Activated CD8-positive, alpha-beta memory T cell treated with anti-CD3 and anti-CD28 coated beads, Interleukin-2, amount 10 ng/mL, durations not matched to agents 7 days and 5 days (primary cell): ENCODE measurements around the gene CD6. TPM values are rescaled to one million over a fixed set of nuclear protein-coding genes. Genes with fewer than 3 reads are reported as not detected.
"Not testable (repeated sequence)": the region's sequence is repeated elsewhere in the genome, so short reads cannot be mapped to it uniquely, and the experiment has no call there.

ENCODE experiments used
- ATAC-seq: fragments of 150-1000 bp; cut with Tn5 transposase; one replicate; pipeline ENCODE4 v1.10.0; 2021; ENCODE audit warnings: moderate library complexity
- CTCF ChIA-PET: fragments of 350-600 bp; sonication (Branson Sonifier 250); formaldehyde crosslinking; loops from one replicate; lab custom pipeline; 2021; ENCODE audit warnings: antibody characterized with exemption; lab: Charles Lee
- DNase-seq: peaks from one replicate; pipeline ENCODE4 v3.0.0-alpha.2; 2020
- H3K27ac Mint-ChIP-seq: one replicate; pipeline ENCODE4 v1.8.0; 2021; ENCODE audit warnings: mild to moderate bottlenecking, mixed read lengths
- H3K27me3 Mint-ChIP-seq: one replicate; pipeline ENCODE4 v1.8.0; 2021; ENCODE audit warnings: mixed read lengths
- H3K36me3 Mint-ChIP-seq: one replicate; pipeline ENCODE4 v1.8.0; 2021; ENCODE audit warnings: mild to moderate bottlenecking, mixed read lengths
- H3K4me1 Mint-ChIP-seq: one replicate; pipeline ENCODE4 v1.8.0; 2021; ENCODE audit warnings: mixed read lengths
- H3K4me3 Mint-ChIP-seq: one replicate; pipeline ENCODE4 v1.8.0; 2021; ENCODE audit warnings: mild to moderate bottlenecking, moderate library complexity, mixed read lengths
- H3K9me3 Mint-ChIP-seq: one replicate; pipeline ENCODE4 v1.8.0; 2022; ENCODE audit warnings: low read depth, mixed read lengths
- total RNA-seq, 2 experiments: library from RNA; stranded (reverse); gene quantifications; one replicate each; pipeline ENCODE4 v1.2.3, GENCODE V29; 2021

CD6 gene
- total RNA-seq, 2 experiments from 2014 or later: 152 to 181 TPM

- Mint-ChIP-seq H3K27ac (no peak overlapping the region), H3K4me1 (peaks cover 65% of the 10 kb centered on the region), H3K9me3 (no peaks in the 10 kb centered on the region), H3K27me3 (no peaks in the 10 kb centered on the region), H3K4me3 (no peak overlapping the region), H3K36me3 (peaks cover 17% of the 10 kb centered on the region)
- no peak for ATAC-seq
- DNase-seq: no peak
- CTCF ChIA-PET: interaction anchor here (1.1 to 1.7 kb wide), 4 partner anchors 9 to 87 kb away, joined by 3 to 8 read pairs (median 3); no protein-coding TSS in a partner anchor
Observed at GRCh38 chr11:61056571-61056970, 85.1 kb downstream of the CD6 start.

- H3K4me1 Mint-ChIP-seq: peaks cover 69% of the 10 kb centered on the region
- H3K9me3 Mint-ChIP-seq: no peaks in the 10 kb centered on the region
- no peak for DNase-seq
- H3K4me3 Mint-ChIP-seq: no peak overlapping the region
- CTCF ChIA-PET: interaction anchor here (1.1 to 1.7 kb wide), 4 partner anchors 9 to 87 kb away, joined by 3 to 8 read pairs (median 3); no protein-coding TSS in a partner anchor
- ATAC-seq: no peak
- H3K36me3 Mint-ChIP-seq: peaks cover 17% of the 10 kb centered on the region
- H3K27ac Mint-ChIP-seq: no peak overlapping the region
- H3K27me3 Mint-ChIP-seq: no peaks in the 10 kb centered on the region
Observed at GRCh38 chr11:61056981-61057380, 85.5 kb downstream of the CD6 start.

DNA sequence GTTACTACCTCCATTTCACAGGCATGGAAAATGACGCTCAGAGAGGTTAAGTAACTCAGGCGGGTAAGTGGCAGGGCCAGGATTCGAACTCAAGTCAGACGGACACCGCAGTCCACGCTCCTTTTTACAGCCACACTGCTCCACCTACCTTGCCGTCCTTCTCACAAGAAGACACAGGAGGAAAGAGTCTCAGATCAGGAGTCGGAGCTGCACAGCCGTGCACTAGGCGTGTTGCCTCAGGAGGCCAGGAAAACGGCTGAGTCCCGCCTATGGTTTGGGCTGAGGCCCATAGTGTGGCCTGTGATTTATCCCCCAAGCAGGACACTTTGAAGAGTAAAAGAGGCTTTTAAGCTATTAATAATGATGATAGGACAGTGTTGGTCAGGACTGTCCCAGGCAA is 86.1 kb downstream of the CD6 start:
- ATAC-seq (no peak), DNase-seq (no peak)
- Mint-ChIP-seq H3K4me1 (peaks cover 70% of the 10 kb centered on the region), H3K36me3 (peaks cover 17% of the 10 kb centered on the region), H3K9me3 (no peaks in the 10 kb centered on the region), H3K27me3 (no peaks in the 10 kb centered on the region), H3K4me3 (no peak overlapping the region), H3K27ac (no peak overlapping the region)
- CTCF ChIA-PET: interaction anchor here (0.7 to 1.7 kb wide), 2 partner anchors 16 to 95 kb away, joined by 3 to 8 read pairs; no protein-coding TSS in a partner anchor

DNA sequence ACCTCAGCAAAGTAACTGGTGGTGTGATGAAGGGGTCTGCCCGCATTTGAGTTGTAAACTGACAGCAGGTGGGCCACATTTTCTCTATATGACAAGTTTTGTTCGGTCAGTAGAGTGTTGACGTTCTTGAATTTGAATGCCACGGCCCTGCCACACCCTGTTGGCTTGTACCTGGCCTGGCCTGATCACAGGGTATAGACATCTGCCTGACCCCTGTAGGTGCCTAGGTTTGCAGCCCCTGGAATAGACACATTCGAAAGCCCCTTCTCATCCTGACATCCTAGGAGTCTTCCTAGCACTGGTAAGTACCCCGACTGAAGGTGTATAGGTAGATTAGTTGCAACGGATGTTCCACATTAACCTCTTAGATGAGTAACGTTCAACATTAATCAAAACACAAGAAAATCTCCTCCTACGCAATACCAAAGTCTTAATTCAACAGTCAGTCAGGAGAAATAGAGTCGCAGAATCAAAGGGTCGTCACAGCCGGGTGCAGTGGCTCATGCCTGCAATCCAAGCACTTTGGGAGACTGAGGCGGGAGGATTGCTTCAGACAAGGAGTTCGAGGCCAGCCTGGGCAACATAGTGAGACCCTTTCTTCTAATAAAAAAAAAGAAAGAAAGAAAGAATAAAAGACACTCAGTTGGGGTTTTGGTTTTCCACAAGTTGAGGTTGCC is 87.2 kb downstream of the CD6 start:
- no peak overlapping the region for H3K27ac Mint-ChIP-seq
- no peaks in the 10 kb centered on the region for H3K9me3 Mint-ChIP-seq
- peak; percentile 37 for DNase-seq
- peaks cover 15% of the 10 kb centered on the region for H3K36me3 Mint-ChIP-seq
- H3K4me3 Mint-ChIP-seq: no peak overlapping the region
- no peak for ATAC-seq
- CTCF ChIA-PET: no interaction called here
- peaks cover 67% of the 10 kb centered on the region for H3K4me1 Mint-ChIP-seq
- no peaks in the 10 kb centered on the region for H3K27me3 Mint-ChIP-seq

- no peak for ATAC-seq
- CTCF ChIA-PET: no interaction called here
- Mint-ChIP-seq H3K27me3 (no peaks in the 10 kb centered on the region), H3K36me3 (peaks cover 11% of the 10 kb centered on the region), H3K4me1 (peaks cover 63% of the 10 kb centered on the region), H3K9me3 (no peaks in the 10 kb centered on the region), H3K27ac (peak overlapping the region; percentile 58), H3K4me3 (no peak overlapping the region)
- peak; percentile 30 for DNase-seq
Observed at GRCh38 chr11:61059260-61059752, 87.8 kb downstream of the CD6 start.

- ATAC-seq: peak; percentile 72
- no peaks in the 10 kb centered on the region for H3K27me3 Mint-ChIP-seq
- peak; percentile 85 for DNase-seq
- H3K27ac Mint-ChIP-seq: peak overlapping the region; percentile 89
- no peaks in the 10 kb centered on the region for H3K9me3 Mint-ChIP-seq
- H3K4me3 Mint-ChIP-seq: peak overlapping the region; percentile 60
- CTCF ChIA-PET: interaction anchor here (0.8 to 2.5 kb wide), 13 partner anchors 10 to 155 kb away, joined by 3 to 17 read pairs (median 4); partner anchors contain the start of genes CD6 and PRPF19
- H3K4me1 Mint-ChIP-seq: peaks cover 65% of the 10 kb centered on the region
- H3K36me3 Mint-ChIP-seq: peaks cover 13% of the 10 kb centered on the region
Observed at GRCh38 chr11:61061081-61061826, 89.8 kb downstream of the CD6 start.

DNA sequence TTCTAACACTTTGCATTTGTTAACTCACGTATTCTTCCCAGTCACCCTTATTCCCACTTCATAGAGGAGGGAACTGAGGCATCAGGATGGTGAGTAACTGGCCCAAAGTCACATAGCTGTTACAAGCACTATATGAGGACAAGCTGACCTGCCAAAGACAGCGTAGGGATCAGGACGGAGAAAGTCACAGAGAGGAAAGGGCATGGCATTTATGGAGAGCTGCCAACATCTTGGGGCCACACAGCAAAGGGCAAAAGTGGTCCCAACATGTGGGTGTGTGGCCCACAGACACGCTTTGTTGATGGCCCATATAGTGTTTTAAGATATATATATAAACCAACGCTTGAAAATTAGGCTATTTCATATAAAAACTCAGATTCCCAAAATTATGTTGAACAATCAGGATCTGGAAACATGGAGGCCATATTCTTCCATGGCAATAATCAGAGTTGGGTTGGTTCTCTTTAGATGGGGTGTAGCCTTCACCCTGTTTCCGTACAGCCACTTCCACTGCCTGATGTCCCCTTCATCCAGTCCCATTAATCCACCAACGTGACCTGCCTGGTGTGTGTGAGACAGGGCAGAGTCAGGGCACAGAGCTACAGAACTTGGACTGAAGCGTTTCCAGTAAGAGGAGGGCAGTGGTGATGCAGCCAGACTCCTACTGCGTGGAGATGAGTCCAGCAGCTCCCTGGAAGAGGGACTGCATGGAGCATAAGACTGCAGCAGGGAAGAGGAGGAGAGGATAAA is 90.9 kb downstream of the CD6 start:
- DNase-seq (peak; percentile 40), ATAC-seq (no peak)
- H3K4me1 Mint-ChIP-seq: peaks cover 73% of the 10 kb centered on the region
- H3K4me3 Mint-ChIP-seq: no peak overlapping the region
- H3K27ac Mint-ChIP-seq: peak overlapping the region; percentile 8
- H3K36me3 Mint-ChIP-seq: peaks cover 14% of the 10 kb centered on the region
- H3K27me3 Mint-ChIP-seq: no peaks in the 10 kb centered on the region
- CTCF ChIA-PET: interaction anchor here (1.0 to 2.5 kb wide), 6 partner anchors 19 to 125 kb away, joined by 3 to 17 read pairs (median 4); no protein-coding TSS in a partner anchor
- no peaks in the 10 kb centered on the region for H3K9me3 Mint-ChIP-seq

- not testable (repeated sequence) for ATAC-seq, H3K27me3 Mint-ChIP-seq, H3K9me3 Mint-ChIP-seq, H3K4me3 Mint-ChIP-seq
- CTCF ChIA-PET: interaction anchor here (1.1 to 3.6 kb wide), 6 partner anchors 11 to 64 kb away, joined by 4 to 16 read pairs (median 4); no protein-coding TSS in a partner anchor
- Mint-ChIP-seq H3K36me3 (peaks cover 10% of the 10 kb centered on the region), H3K4me1 (peaks cover 65% of the 10 kb centered on the region), H3K27ac (peak overlapping the region; percentile 78)
- peak; percentile 32 for DNase-seq
Observed at GRCh38 chr11:61065236-61065635, 93.8 kb downstream of the CD6 start.

DNA sequence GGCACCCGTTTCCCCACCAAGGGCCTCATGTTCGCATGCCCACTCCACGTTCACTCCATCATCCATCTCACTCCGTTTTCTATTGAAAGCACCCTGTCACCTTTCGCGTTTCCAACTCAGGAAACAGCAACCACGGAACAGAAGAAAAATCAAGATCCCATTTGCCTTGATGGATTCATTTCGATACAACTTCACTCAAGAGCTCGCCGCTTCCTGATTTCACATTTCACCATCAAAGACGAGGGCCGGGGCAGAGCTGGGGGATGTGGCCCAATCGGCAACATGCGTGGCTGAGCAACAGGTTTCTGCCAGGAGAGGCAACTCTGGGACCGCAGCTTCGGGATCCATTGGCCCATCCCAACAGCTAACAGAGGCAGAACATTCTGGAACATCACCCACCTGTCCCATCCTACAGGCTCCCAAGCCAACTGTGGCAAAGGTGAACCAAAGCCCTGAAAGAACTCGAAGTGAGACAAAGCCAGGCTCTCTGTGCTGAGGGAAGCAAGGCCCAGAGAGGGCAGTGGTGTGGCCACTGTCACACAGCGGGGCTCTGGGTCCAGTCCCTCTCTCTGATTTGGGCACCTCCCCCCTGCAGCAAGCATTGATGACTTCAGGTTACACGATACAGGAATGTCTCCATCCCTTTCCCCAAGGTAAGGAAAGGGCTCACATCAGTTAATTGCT is 94.6 kb downstream of the CD6 start:
- peaks cover 7% of the 10 kb centered on the region for H3K36me3 Mint-ChIP-seq
- CTCF ChIA-PET: interaction anchor here (0.7 to 3.6 kb wide), 8 partner anchors 10 to 151 kb away, joined by 3 to 16 read pairs (median 4); no protein-coding TSS in a partner anchor
- H3K4me3 Mint-ChIP-seq: peak overlapping the region; percentile 41
- DNase-seq (peak; percentile 73), ATAC-seq (peak; percentile 45)
- H3K27me3 Mint-ChIP-seq: no peaks in the 10 kb centered on the region
- H3K4me1 Mint-ChIP-seq: peaks cover 66% of the 10 kb centered on the region
- peak overlapping the region; percentile 78 for H3K27ac Mint-ChIP-seq
- no peaks in the 10 kb centered on the region for H3K9me3 Mint-ChIP-seq

DNA sequence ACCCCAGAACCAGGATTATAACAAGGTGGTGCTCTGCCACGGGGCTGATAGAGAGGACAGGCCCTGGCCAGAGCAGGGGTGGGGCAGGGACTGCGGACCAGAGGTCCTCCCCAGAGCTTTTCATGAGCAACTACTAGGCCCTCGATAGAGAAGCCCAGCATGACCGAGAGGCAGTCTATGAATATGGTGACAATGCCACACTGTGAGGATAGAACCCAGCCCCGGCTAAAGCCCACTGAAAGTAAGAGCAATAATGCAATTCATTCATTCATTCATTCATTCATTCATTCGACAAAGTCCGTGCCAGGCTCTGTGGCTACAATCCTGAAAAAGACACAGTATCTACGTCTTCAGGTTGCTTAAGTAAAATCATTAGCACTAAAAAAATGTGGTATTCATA is 95.2 kb downstream of the CD6 start:
- Mint-ChIP-seq H3K4me3 (no peak overlapping the region), H3K27ac (no peak overlapping the region), H3K36me3 (peaks cover 7% of the 10 kb centered on the region), H3K4me1 (peaks cover 66% of the 10 kb centered on the region), H3K27me3 (no peaks in the 10 kb centered on the region), H3K9me3 (no peaks in the 10 kb centered on the region)
- ATAC-seq: no peak
- peak; percentile 33 for DNase-seq
- CTCF ChIA-PET: interaction anchor here (0.7 to 3.6 kb wide), 10 partner anchors 9 to 151 kb away, joined by 3 to 16 read pairs (median 4); partner anchors contain the start of gene CD5

- H3K27ac Mint-ChIP-seq: no peak overlapping the region
- H3K36me3 Mint-ChIP-seq: peaks cover 8% of the 10 kb centered on the region
- ATAC-seq (no peak), DNase-seq (peak; percentile 35)
- CTCF ChIA-PET: interaction anchor here (0.8 to 3.6 kb wide), 8 partner anchors 8 to 156 kb away, joined by 3 to 16 read pairs (median 3); partner anchors contain the start of gene CD5
- H3K9me3 Mint-ChIP-seq: no peaks in the 10 kb centered on the region
- no peak overlapping the region for H3K4me3 Mint-ChIP-seq
- no peaks in the 10 kb centered on the region for H3K27me3 Mint-ChIP-seq
- peaks cover 73% of the 10 kb centered on the region for H3K4me1 Mint-ChIP-seq
Observed at GRCh38 chr11:61067782-61068446, 96.4 kb downstream of the CD6 start.

- CTCF ChIA-PET: interaction anchor here (1.3 kb wide), 1 partner anchor 26 kb away, joined by 6 read pairs; no protein-coding TSS in a partner anchor
- Mint-ChIP-seq H3K36me3 (peaks cover 8% of the 10 kb centered on the region), H3K4me3 (no peak overlapping the region), H3K27ac (no peak overlapping the region), H3K27me3 (no peaks in the 10 kb centered on the region), H3K9me3 (no peaks in the 10 kb centered on the region), H3K4me1 (peaks cover 70% of the 10 kb centered on the region)
- ATAC-seq (no peak), DNase-seq (peak; percentile 37)
Observed at GRCh38 chr11:61068581-61068980, 97.1 kb downstream of the CD6 start.
